Cardiac muscle cell (in vitro differentiated cells and primary cell): ENCODE measurements around the gene ZNF521. TPM values are rescaled to one million over a fixed set of nuclear protein-coding genes. Genes with fewer than 3 reads are reported as not detected.
A peak's percentile ranks its signal among the peaks of the same experiment; 100 is the strongest.

Experiments
- DNase-seq, 2 donors: peaks; one replicate each; pipeline versions ENCODE4 v3.0.0 to v3.0.0-alpha.2; 2010 to 2017; ENCODE audit warnings: low read depth in 1 of 2, low spot score in 1 of 2
- H3K27ac ChIP-seq: fragments of 200-600 bp; sonication (generic); 2 replicates; pipeline ENCODE4 v1.5.1; 2016
- H3K27me3 ChIP-seq: fragments of 200-600 bp; sonication (generic); 2 replicates; pipeline ENCODE4 v1.6.0; 2016; ENCODE audit warnings: control low read depth
- H3K36me3 ChIP-seq: fragments of 200-600 bp; sonication (generic); 2 replicates; pipeline ENCODE4 v1.5.1; 2016; ENCODE audit warnings: control low read depth
- H3K4me1 ChIP-seq: fragments of 200-600 bp; sonication (generic); 2 replicates; pipeline ENCODE4 v1.8.1; 2017; ENCODE audit warnings: low read depth, mild to moderate bottlenecking, mixed run types
- H3K4me3 ChIP-seq: fragments of 200-600 bp; sonication (generic); 2 replicates; pipeline ENCODE4 v1.5.1; 2016; ENCODE audit warnings: mild to moderate bottlenecking
- H3K9me3 ChIP-seq: fragments of 200-600 bp; sonication (generic); 2 replicates; pipeline ENCODE4 v1.5.1; 2017; ENCODE audit warnings: low read depth, mild to moderate bottlenecking, control low read depth
- CTCF ChIP-seq: IDR thresholded peaks from 2 replicates; pipeline ENCODE4 v1.5.1; 2012; ENCODE audit warnings: low read depth, mild to moderate bottlenecking, low read length
- polyA plus RNA-seq: library from polyadenylated mRNA; unstranded; fragments of >200 nt; fragmentation: Nextera tagmentation; extraction: Ambion mirVana; gene quantifications from 2 replicates; pipeline ENCODE4 v1.2.1, GENCODE V29; 2016
- total RNA-seq: library from RNA; depleted of rRNA; stranded (reverse); fragments of >200 nt; gene quantifications from 2 replicates; pipeline ENCODE4 v1.2.3, GENCODE V29; 2016

Gene ZNF521
- total and polyA plus RNA-seq, 2 experiments from 2014 or later = 34.2 to 442 TPM

GRCh38 chr18:25228410-25228809 lies 123.6 kb downstream of the ZNF521 start:
- H3K9me3 ChIP-seq = no peaks in the 10 kb centered on the region
- H3K27me3 ChIP-seq = no peaks in the 10 kb centered on the region
- H3K36me3 ChIP-seq = peaks cover 15% of the 10 kb centered on the region
- peak overlapping the region; percentile 4 for H3K27ac ChIP-seq
- no peak for DNase-seq
- TF ChIP-seq CTCF = no peak
- H3K4me1 ChIP-seq = peaks cover 48% of the 10 kb centered on the region
- no peak overlapping the region for H3K4me3 ChIP-seq

- H3K27me3 ChIP-seq = no peaks in the 10 kb centered on the region
- peaks cover 15% of the 10 kb centered on the region for H3K36me3 ChIP-seq
- no peak overlapping the region for H3K27ac ChIP-seq
- no peak for DNase-seq
- H3K4me1 ChIP-seq = peaks cover 35% of the 10 kb centered on the region
- H3K4me3 ChIP-seq = no peak overlapping the region
- H3K9me3 ChIP-seq = no peaks in the 10 kb centered on the region
- TF ChIP-seq CTCF = no peak
Measured at GRCh38 chr18:25225151-25225550, 126.8 kb downstream of the ZNF521 start.

- Histone ChIP-seq H3K36me3 (peaks cover 15% of the 10 kb centered on the region), H3K27ac (peak overlapping the region; percentile 12), H3K4me1 (peaks cover 26% of the 10 kb centered on the region), H3K9me3 (no peaks in the 10 kb centered on the region), H3K4me3 (no peak overlapping the region), H3K27me3 (no peaks in the 10 kb centered on the region)
- TF ChIP-seq CTCF = no peak
- DNase-seq = no peak
Measured at GRCh38 chr18:25223899-25224886, 127.8 kb downstream of the ZNF521 start.

- TF ChIP-seq CTCF = no peak
- Histone ChIP-seq H3K36me3 (peaks cover 15% of the 10 kb centered on the region), H3K9me3 (no peaks in the 10 kb centered on the region), H3K27me3 (no peaks in the 10 kb centered on the region), H3K4me3 (no peak overlapping the region), H3K27ac (peak overlapping the region; percentile 16), H3K4me1 (peaks cover 16% of the 10 kb centered on the region)
- no peak for DNase-seq
Measured at GRCh38 chr18:25223211-25223610, 128.8 kb downstream of the ZNF521 start.

- no peak for TF ChIP-seq CTCF
- peaks cover 15% of the 10 kb centered on the region for H3K36me3 ChIP-seq
Measured at GRCh38 chr18:25222648-25223047, 129.3 kb downstream of the ZNF521 start.

More at GRCh38 chr18:25222648-25223047, 129.3 kb downstream of the ZNF521 start:
- Histone ChIP-seq H3K4me3 (no peak overlapping the region), H3K9me3 (no peaks in the 10 kb centered on the region), H3K27me3 (no peaks in the 10 kb centered on the region), H3K4me1 (peaks cover 11% of the 10 kb centered on the region), H3K27ac (peak overlapping the region; percentile 16)
- DNase-seq = no peak
